ENCODE data around the gene PLPPR4.
"Not testable (repeated sequence)": the region's sequence is repeated elsewhere in the genome, so short reads cannot be mapped to it uniquely, and the experiment has no call there.

The PLPPR4 gene

GRCh38 chr1:99264201-99265021 lies at the start of gene PLPPR4:
TSS of gene PLPPR4 (plus strand) at chr1:99264492. CDS start at chr1:99264594, 102 bp downstream.
- no peak for DNase-seq

GRCh38 chr1:99216956-99217355 lies 47.3 kb upstream of the PLPPR4 start:
- DNase-seq = no peak

- DNase-seq = no peak
Measured at GRCh38 chr1:99217599-99217998, 46.7 kb upstream of the PLPPR4 start.

GRCh38 chr1:99218572-99218971 lies 45.7 kb upstream of the PLPPR4 start:
- DNase-seq = no peak

- DNase-seq = no peak
Measured at GRCh38 chr1:99218999-99219398, 45.3 kb upstream of the PLPPR4 start.

GRCh38 chr1:99227056-99227897 lies 37.0 kb upstream of the PLPPR4 start:
- DNase-seq = no peak

GRCh38 chr1:99228153-99228552 lies 36.1 kb upstream of the PLPPR4 start:
- no peak for DNase-seq

- DNase-seq = no peak
Measured at GRCh38 chr1:99229122-99229521, 35.2 kb upstream of the PLPPR4 start.

GRCh38 chr1:99230695-99231094 lies 33.6 kb upstream of the PLPPR4 start:
- DNase-seq = no peak

- DNase-seq = no peak
Measured at GRCh38 chr1:99232172-99232571, 32.1 kb upstream of the PLPPR4 start.

- no peak for DNase-seq
Measured at GRCh38 chr1:99233446-99233845, 30.8 kb upstream of the PLPPR4 start.

GRCh38 chr1:99236756-99237155 lies 27.5 kb upstream of the PLPPR4 start:
- DNase-seq = no peak

- DNase-seq = no peak
Measured at GRCh38 chr1:99239690-99240089, 24.6 kb upstream of the PLPPR4 start.

- DNase-seq = no peak
Measured at GRCh38 chr1:99240621-99241020, 23.7 kb upstream of the PLPPR4 start.

GRCh38 chr1:99246152-99246551 lies 18.1 kb upstream of the PLPPR4 start:
- DNase-seq = no peak

- DNase-seq = no peak
Measured at GRCh38 chr1:99247199-99247598, 17.1 kb upstream of the PLPPR4 start.

- DNase-seq = no peak
Measured at GRCh38 chr1:99250728-99251127, 13.6 kb upstream of the PLPPR4 start.

GRCh38 chr1:99251308-99251707 lies 13.0 kb upstream of the PLPPR4 start:
- DNase-seq = no peak

- no peak for DNase-seq
Measured at GRCh38 chr1:99252630-99253029, 11.7 kb upstream of the PLPPR4 start.

GRCh38 chr1:99260402-99260801 lies 3.9 kb upstream of the PLPPR4 start:
- not testable (repeated sequence) for DNase-seq

GRCh38 chr1:99265124-99265523 lies 832 bp downstream of the PLPPR4 start:
- DNase-seq = no peak

- no peak for DNase-seq
Measured at GRCh38 chr1:99266726-99267125, 2.4 kb downstream of the PLPPR4 start.

- DNase-seq = no peak
Measured at GRCh38 chr1:99268021-99268420, 3.7 kb downstream of the PLPPR4 start.

- no peak for DNase-seq
Measured at GRCh38 chr1:99269321-99269720, 5.0 kb downstream of the PLPPR4 start.

All from CD4-positive, alpha-beta T cell treated with Interferon gamma for 1 hour (primary cell).